Measurements from ENCODE around the gene NECAB3.

DNA sequence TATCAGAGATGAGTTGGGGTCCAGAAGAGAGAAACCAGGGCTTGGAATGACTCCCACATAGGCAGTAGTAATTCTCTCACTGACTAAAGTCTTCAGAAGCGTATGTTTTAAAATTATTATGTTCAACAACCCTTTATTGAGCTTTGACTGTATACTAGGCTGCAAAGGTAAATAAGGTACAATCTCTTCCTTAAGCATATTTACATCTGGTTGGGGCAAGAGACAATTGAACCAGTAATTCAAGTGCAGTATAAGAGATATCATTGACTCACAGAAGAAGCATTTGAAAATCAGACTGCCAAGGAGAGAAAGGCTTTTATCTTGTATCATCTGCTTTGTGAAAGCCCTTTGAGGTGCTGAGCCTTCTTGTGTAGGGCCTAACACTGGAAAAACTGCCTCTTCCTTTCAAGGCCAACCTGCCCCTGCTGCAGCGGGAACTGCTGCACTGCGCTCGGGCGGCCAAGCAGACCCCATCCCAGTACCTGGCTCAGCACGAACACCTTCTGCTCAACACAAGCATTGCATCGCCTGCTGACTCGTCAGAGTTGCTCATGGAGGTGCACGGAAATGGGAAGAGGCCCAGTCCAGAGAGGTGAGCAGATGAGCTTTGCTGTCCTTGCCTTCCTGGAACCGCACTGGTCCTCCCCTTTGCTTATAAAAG lies 51.4 kb downstream of the NECAB3 start:
- TF ChIP-seq POLR2A (IDR thresholded peaks at IDR 0.05) (no peak), CTCF (IDR thresholded peaks at IDR 0.05) (no peak)

Data from uterus (tissue), 2 donors.